Fibroblast of villous mesenchyme (primary cell): ENCODE results near the gene APOBR. TPM values are rescaled to one million over a fixed set of nuclear protein-coding genes. Genes with fewer than 3 reads are reported as not detected.

Experiments
- DNase-seq: peaks from one replicate; pipeline ENCODE4 v3.0.0-alpha.2; 2010; ENCODE audit warnings: low read depth
- H3K4me3 ChIP-seq: 2 replicates; pipeline ENCODE4 v1.5.1; 2011; ENCODE audit warnings: low read depth, mild to moderate bottlenecking, low read length
- total RNA-seq: library from RNA; depleted of rRNA; stranded (reverse); fragments of >200 nt; gene quantifications from 2 replicates; pipeline ENCODE4 v1.2.3, GENCODE V29; 2012
- TF ChIP-seq, protein P1 (sequence below): IDR thresholded peaks from 2 replicates; pipeline ENCODE4 v1.5.1; 2012; ENCODE audit warnings: low read depth, mild to moderate bottlenecking, low read length; ENCODE audit not compliant: insufficient read depth

APOBR gene
- total RNA-seq, 1 donor = not detected

DNA sequence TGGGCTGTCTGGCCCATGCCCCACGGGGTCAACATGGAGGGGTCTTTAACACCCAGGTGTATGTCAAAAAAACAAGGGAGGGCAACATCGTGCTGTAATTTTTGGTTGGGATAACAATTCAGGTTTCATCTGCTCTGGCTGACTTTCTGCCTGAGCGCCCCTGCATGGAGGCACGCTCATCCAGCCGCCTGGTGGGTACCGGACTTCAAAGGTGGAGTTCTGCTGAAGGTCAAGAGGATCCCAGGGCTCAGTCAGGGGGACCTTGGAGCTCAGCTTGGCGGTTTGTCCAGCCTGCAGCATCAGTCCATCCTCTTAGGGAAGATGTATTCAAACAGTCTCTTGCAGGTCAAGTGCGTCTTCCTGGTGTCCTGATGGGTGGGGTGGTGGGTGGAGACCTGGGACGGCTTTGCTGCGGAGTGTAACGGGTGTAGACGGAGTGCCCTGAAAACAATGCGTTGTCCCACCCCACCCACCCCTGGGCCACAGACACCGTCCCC lies 53.9 kb downstream of the APOBR start:
- no peak for DNase-seq
- TF ChIP-seq, protein P1, sequence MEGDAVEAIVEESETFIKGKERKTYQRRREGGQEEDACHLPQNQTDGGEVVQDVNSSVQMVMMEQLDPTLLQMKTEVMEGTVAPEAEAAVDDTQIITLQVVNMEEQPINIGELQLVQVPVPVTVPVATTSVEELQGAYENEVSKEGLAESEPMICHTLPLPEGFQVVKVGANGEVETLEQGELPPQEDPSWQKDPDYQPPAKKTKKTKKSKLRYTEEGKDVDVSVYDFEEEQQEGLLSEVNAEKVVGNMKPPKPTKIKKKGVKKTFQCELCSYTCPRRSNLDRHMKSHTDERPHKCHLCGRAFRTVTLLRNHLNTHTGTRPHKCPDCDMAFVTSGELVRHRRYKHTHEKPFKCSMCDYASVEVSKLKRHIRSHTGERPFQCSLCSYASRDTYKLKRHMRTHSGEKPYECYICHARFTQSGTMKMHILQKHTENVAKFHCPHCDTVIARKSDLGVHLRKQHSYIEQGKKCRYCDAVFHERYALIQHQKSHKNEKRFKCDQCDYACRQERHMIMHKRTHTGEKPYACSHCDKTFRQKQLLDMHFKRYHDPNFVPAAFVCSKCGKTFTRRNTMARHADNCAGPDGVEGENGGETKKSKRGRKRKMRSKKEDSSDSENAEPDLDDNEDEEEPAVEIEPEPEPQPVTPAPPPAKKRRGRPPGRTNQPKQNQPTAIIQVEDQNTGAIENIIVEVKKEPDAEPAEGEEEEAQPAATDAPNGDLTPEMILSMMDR = no peak
- no peak overlapping the region for H3K4me3 ChIP-seq

Other genes starting within 250 kb of the APOBR start
- gene SBK1, start 202.1 kb upstream of the APOBR start, total RNA-seq = under 0.01 TPM in 1 of 2 replicates, not detected in the other
- gene NPIPB6, start 131.1 kb upstream of the APOBR start, total RNA-seq = not detected in 2 replicates
- 50.5 and 75.7 TPM in 2 replicates for gene EIF3CL, start 90.8 kb upstream of the APOBR start, total RNA-seq
- gene NPIPB7, start 22.3 kb upstream of the APOBR start, total RNA-seq = not detected in 2 replicates
- gene CLN3, start 2.6 kb upstream of the APOBR start, total RNA-seq = 17.1 and 19.0 TPM in 2 replicates
- not detected in 2 replicates for gene IL27, start 12.2 kb downstream of the APOBR start, total RNA-seq
- 8.2 and 27.7 TPM in 2 replicates for gene NUPR1, start 44.3 kb downstream of the APOBR start, total RNA-seq
- 10.0 and 11.2 TPM in 2 replicates for gene SGF29, start 59.3 kb downstream of the APOBR start, total RNA-seq
- under 0.01 TPM in 1 of 2 replicates, not detected in the other for gene SULT1A2, start 102.4 kb downstream of the APOBR start, total RNA-seq
- gene SULT1A1, start 115.4 kb downstream of the APOBR start, total RNA-seq = under 0.01 and 1.6 TPM in 2 replicates
- 0.86 TPM in 1 of 2 replicates, not detected in the other for gene NPIPB8, start 143.4 kb downstream of the APOBR start, total RNA-seq
- 62.6 and 110 TPM in 2 replicates for gene EIF3C, start 216.8 kb downstream of the APOBR start, total RNA-seq